HCT116 (cell line): Measurements from ENCODE around the gene GRIPAP1. TPM values are rescaled to one million over a fixed set of nuclear protein-coding genes. Genes with fewer than 3 reads are reported as not detected.

Experiments
- ATAC-seq: fragments of 200-7000 bp; cut with Tn5 transposase; 2 replicates; pipeline ENCODE4 v1.9.1; 2020; ENCODE audit warnings: mild to moderate bottlenecking, moderate library complexity
- BruUV-seq: library from RNA; stranded (reverse); fragments of 400-500 nt; replicated peaks from 2 replicates; lab custom pipeline; 2021; lab: Mats Ljungman, UMichigan
- CTCF ChIA-PET: fragments of 300-600 bp; sonication (Branson Sonifier 250); formaldehyde crosslinking; loops from one replicate; lab custom pipeline; 2021; ENCODE audit warnings: antibody characterized with exemption; lab: Charles Lee
- POLR2A ChIA-PET: fragments of 300-600, 350-600 bp; sonication (Branson Sonifier 250); formaldehyde crosslinking; loops from one replicate; lab custom pipeline; 2021; ENCODE audit warnings: antibody characterized with exemption; lab: Charles Lee
- RAD21 ChIA-PET, 2 experiments: fragments of 300-600 bp; sonication (Branson Sonifier 250); formaldehyde crosslinking; loops; one replicate each; lab custom pipeline; 2023; ENCODE audit warnings: low total read pairs in 2 of 2; ENCODE audit not compliant: uncharacterized antibody in 2 of 2, unreplicated experiment in 2 of 2, low non-redundant PET in 1 of 2; lab: Charles Lee
- DNase-seq: peaks from one replicate; pipeline ENCODE4 v3.0.0-alpha.2; 2010; ENCODE audit warnings: low read depth, low spot score
- H2AFZ ChIP-seq: fragments of 200-600 bp; shearing (Covaris generic), sonication (generic); 2 replicates; pipeline ENCODE4 v1.6.1; 2017; ENCODE audit warnings: low read depth, mixed run types, mixed read lengths, antibody characterized with exemption, low read length; ENCODE audit not compliant: poor library complexity, severe bottlenecking
- H3K27ac ChIP-seq: 2 replicates; pipeline ENCODE4 v1.5.1; 2012; ENCODE audit warnings: low read depth, low read length
- H3K27me3 ChIP-seq: fragments of 200-600 bp; sonication (generic); 2 replicates; pipeline ENCODE4 v1.6.1; 2016; ENCODE audit warnings: mixed run types, low read length, mixed read lengths; ENCODE audit not compliant: insufficient read depth
- H3K36me3 ChIP-seq, 2 experiments: fragments of 200-500 bp in 1 of 2; fragments of 200-600 bp in 1 of 2; sonication (Bioruptor generic) in 1 of 2; sonication (generic) in 1 of 2; 2 replicates each; pipeline versions ENCODE4 v1.5.1 to v1.6.1; 2014 to 2016; ENCODE audit warnings: low read length in 2 of 2, inconsistent platforms in 1 of 2, mixed read lengths in 1 of 2, mixed run types in 1 of 2; ENCODE audit not compliant: insufficient read depth in 2 of 2, control insufficient read depth in 1 of 2
- H3K4me1 ChIP-seq, 2 experiments: fragments of 200-600 bp in 1 of 2; sonication (generic) in 1 of 2; 2 replicates each; pipeline versions ENCODE4 v1.5.1 to v1.6.1; 2012 to 2017; ENCODE audit warnings: low read length in 2 of 2, inconsistent platforms in 1 of 2, mild to moderate bottlenecking in 1 of 2, mixed read lengths in 1 of 2, mixed run types in 1 of 2, moderate library complexity in 1 of 2; ENCODE audit not compliant: insufficient read depth in 2 of 2, control insufficient read depth in 1 of 2
- H3K4me2 ChIP-seq: fragments of 200-600 bp; sonication (generic); 2 replicates; pipeline ENCODE4 v1.6.1; 2017; ENCODE audit warnings: mixed run types, low read length, mixed read lengths
- H3K4me3 ChIP-seq, 2 experiments: fragments of 200-600 bp in 1 of 2; sonication (generic) in 1 of 2; replicated peaks in 1 of 2; 2 replicates each; pipeline ENCODE4 v1.5.1; 2011 to 2016; ENCODE audit warnings: low read length in 2 of 2, control low read depth in 1 of 2, low read depth in 1 of 2, mild to moderate bottlenecking in 1 of 2, mixed read lengths in 1 of 2, mixed run types in 1 of 2
- H3K79me2 ChIP-seq: fragments of 200-600 bp; sonication (generic); 2 replicates; pipeline ENCODE4 v1.6.1; 2017; ENCODE audit warnings: mild to moderate bottlenecking, mixed run types, low read length, moderate library complexity, mixed read lengths; ENCODE audit not compliant: insufficient read depth
- H3K9ac ChIP-seq: fragments of 200-600 bp; sonication (generic); 2 replicates; pipeline ENCODE4 v1.6.1; 2016; ENCODE audit warnings: low read length, mixed read lengths
- H3K9me2 ChIP-seq: fragments of 200-600 bp; sonication (generic), shearing (Covaris generic); 2 replicates; pipeline ENCODE4 v1.6.1; 2017; ENCODE audit warnings: mixed run types, mild to moderate bottlenecking, moderate library complexity; ENCODE audit not compliant: insufficient read depth
- H3K9me3 ChIP-seq, 2 experiments: fragments of 200-500 bp in 1 of 2; fragments of 200-600 bp in 1 of 2; sonication (Bioruptor generic) in 1 of 2; sonication (generic) in 1 of 2; 2 replicates each; pipeline ENCODE4 v1.6.1; 2014 to 2017; ENCODE audit warnings: low read length in 2 of 2, mixed read lengths in 2 of 2, inconsistent platforms in 1 of 2, low read depth in 1 of 2, mild to moderate bottlenecking in 1 of 2, mixed run types in 1 of 2, moderate library complexity in 1 of 2; ENCODE audit not compliant: control insufficient read depth in 1 of 2, insufficient read depth in 1 of 2
- H4K20me1 ChIP-seq: fragments of 200-600 bp; sonication (generic), shearing (Covaris generic); 2 replicates; pipeline ENCODE4 v1.6.1; 2017; ENCODE audit warnings: mixed run types, mild to moderate bottlenecking, moderate library complexity; ENCODE audit not compliant: insufficient read depth
- ELF1 ChIP-seq: IDR thresholded peaks from 2 replicates; pipeline ENCODE4 v1.6.1; 2012; ENCODE audit warnings: low read depth, borderline replicate concordance
- EZH2 ChIP-seq: fragments of 200-600 bp; sonication (generic); IDR thresholded peaks from 2 replicates; pipeline ENCODE4 v1.6.1; 2017; ENCODE audit warnings: antibody characterized with exemption, mixed run types
- POLR2AphosphoS5 ChIP-seq: IDR thresholded peaks from 2 replicates; pipeline ENCODE4 v1.6.1; 2011; ENCODE audit warnings: mild to moderate bottlenecking, low read depth, low read length, moderate library complexity
- YY1 ChIP-seq: IDR thresholded peaks from 2 replicates; pipeline ENCODE4 v1.6.1; 2011; ENCODE audit warnings: low read length, low read depth, moderate library complexity, mild to moderate bottlenecking; ENCODE audit not compliant: insufficient replicate concordance; ENCODE audit errors: extremely low read depth
- ZFX ChIP-seq: fragments of 450-650 bp; IDR thresholded peaks from 2 replicates; pipeline ENCODE4 v1.6.1; 2017
- ZNF274 ChIP-seq: fragments of 200-500 bp; sonication (Bioruptor generic); IDR thresholded peaks from 2 replicates; pipeline ENCODE4 v1.6.1; 2014; ENCODE audit warnings: mild to moderate bottlenecking, low read depth, low read length, inconsistent platforms
- intact Hi-C: fragments of 100-400 bp; cut with micrococcal nuclease; formaldehyde crosslinking; loops from 2 replicates; pipeline ENCODE4 v1.10.0; 2022
- total RNA-seq: library from RNA; stranded (reverse); gene quantifications from one replicate; pipeline ENCODE4 v1.2.1, GENCODE V29; 2021; ENCODE audit not compliant: unreplicated experiment
- TF ChIP-seq, protein P1 (sequence below): IDR thresholded peaks from 2 replicates; pipeline ENCODE4 v1.6.1; 2012
- TF ChIP-seq, protein P2 (sequence below): IDR thresholded peaks from 2 replicates; pipeline ENCODE4 v1.6.1; 2012
- TF ChIP-seq, protein P3 (sequence below), 3 experiments: fragments of 200-600 bp in 1 of 3; sonication (generic) in 1 of 3; IDR thresholded peaks in 2 of 3; conservative IDR thresholded peaks in 1 of 3; 2 replicates each; pipeline ENCODE4 v1.5.1; 2012 to 2017; ENCODE audit warnings: low read depth in 2 of 3, low read length in 2 of 3, antibody characterized with exemption in 1 of 3, borderline replicate concordance in 1 of 3, control low read depth in 1 of 3, mild to moderate bottlenecking in 1 of 3, mixed read lengths in 1 of 3, mixed run types in 1 of 3, moderate library complexity in 1 of 3; ENCODE audit not compliant: insufficient read depth in 1 of 3

The GRIPAP1 gene
- total RNA-seq, 1 experiment from 2014 or later = 39.4 TPM

DNA sequence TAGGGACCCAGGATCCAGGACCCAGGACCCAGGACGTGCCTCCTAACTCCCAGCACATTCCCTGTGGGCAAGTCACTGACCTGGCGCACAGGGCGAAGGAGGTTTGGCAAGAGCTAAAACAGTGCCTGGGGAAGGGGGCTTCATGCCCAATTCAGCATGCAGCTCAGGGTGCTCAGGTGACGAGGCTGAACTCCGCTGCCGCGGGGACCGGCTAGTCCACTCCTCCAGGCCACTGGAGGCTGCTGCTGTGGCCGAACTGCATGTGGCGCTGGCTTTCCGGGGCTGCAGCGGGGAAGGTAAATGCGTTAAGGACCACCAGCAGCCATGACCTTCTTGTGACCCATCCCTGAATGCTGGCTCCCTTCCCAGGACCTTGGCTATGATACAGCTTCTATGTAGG lies 78.3 kb downstream of the GRIPAP1 start:
- no peaks in the 10 kb centered on the region for H3K9me3 ChIP-seq

More for the DNA sequence above, 78.3 kb downstream of the GRIPAP1 start:
- Histone ChIP-seq H4K20me1 (no peaks in the 10 kb centered on the region), H3K79me2 (peaks cover 9% of the 10 kb centered on the region; the same call in 1 of the 2 replicates), H2AFZ (no peak overlapping the region), H3K27me3 (no peaks in the 10 kb centered on the region), H3K36me3 (peaks cover 0 to 7% of the 10 kb centered on the region in 2 experiments; a peak in 2 of 4 replicates), H3K9ac (no peak overlapping the region), H3K9me2 (no peaks in the 10 kb centered on the region), H3K4me3 (no peak overlapping the region), H3K27ac (no peak overlapping the region), H3K4me1 (peaks cover 3 to 11% of the 10 kb centered on the region in 2 experiments; a peak in 2 of 4 replicates), H3K4me2 (no peak overlapping the region)
- TF ChIP-seq, protein P1, sequence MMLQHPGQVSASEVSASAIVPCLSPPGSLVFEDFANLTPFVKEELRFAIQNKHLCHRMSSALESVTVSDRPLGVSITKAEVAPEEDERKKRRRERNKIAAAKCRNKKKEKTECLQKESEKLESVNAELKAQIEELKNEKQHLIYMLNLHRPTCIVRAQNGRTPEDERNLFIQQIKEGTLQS = no peak
- TF ChIP-seq, protein P2, sequence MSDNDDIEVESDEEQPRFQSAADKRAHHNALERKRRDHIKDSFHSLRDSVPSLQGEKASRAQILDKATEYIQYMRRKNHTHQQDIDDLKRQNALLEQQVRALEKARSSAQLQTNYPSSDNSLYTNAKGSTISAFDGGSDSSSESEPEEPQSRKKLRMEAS = no peak
- TF ChIP-seq ZFX (no peak), ELF1 (no peak), POLR2AphosphoS5 (no peak), YY1 (no peak), EZH2 (no peak), ZNF274 (no peak)
- TF ChIP-seq, protein P3, sequence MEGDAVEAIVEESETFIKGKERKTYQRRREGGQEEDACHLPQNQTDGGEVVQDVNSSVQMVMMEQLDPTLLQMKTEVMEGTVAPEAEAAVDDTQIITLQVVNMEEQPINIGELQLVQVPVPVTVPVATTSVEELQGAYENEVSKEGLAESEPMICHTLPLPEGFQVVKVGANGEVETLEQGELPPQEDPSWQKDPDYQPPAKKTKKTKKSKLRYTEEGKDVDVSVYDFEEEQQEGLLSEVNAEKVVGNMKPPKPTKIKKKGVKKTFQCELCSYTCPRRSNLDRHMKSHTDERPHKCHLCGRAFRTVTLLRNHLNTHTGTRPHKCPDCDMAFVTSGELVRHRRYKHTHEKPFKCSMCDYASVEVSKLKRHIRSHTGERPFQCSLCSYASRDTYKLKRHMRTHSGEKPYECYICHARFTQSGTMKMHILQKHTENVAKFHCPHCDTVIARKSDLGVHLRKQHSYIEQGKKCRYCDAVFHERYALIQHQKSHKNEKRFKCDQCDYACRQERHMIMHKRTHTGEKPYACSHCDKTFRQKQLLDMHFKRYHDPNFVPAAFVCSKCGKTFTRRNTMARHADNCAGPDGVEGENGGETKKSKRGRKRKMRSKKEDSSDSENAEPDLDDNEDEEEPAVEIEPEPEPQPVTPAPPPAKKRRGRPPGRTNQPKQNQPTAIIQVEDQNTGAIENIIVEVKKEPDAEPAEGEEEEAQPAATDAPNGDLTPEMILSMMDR (IDR thresholded peaks at IDR 0.05 in 2 of 3, conservative IDR thresholded peaks at IDR 0.05 in 1 of 3; ENCODE audit: borderline replicate concordance in 1 of 3, insufficient read depth in 1 of 3, low read depth in 2 of 3, low read length in 2 of 3) = no peak
- ATAC-seq = no peak
- ChIA-PET POLR2A (no interaction called here), RAD21 (no interaction called here), CTCF (no interaction called here)
- intact Hi-C loops = no loop called here
- no TSS peak for BruUV-seq
- no peak for DNase-seq

Other genes with a start within 250 kb of the GRIPAP1 start
- not detected for gene GLOD5, start 240.5 kb downstream of the GRIPAP1 start, total RNA-seq
- gene GATA1, start 215.7 kb downstream of the GRIPAP1 start, total RNA-seq = 0.34 TPM
- 79.9 TPM for gene HDAC6, start 200.2 kb downstream of the GRIPAP1 start, total RNA-seq
- gene ERAS, start 175.8 kb downstream of the GRIPAP1 start, total RNA-seq = not detected
- gene PCSK1N, start 166.7 kb downstream of the GRIPAP1 start, total RNA-seq = 0.22 TPM
- gene TIMM17B, start 104.5 kb downstream of the GRIPAP1 start, total RNA-seq = 41.7 TPM
- gene PQBP1, start 104.3 kb downstream of the GRIPAP1 start, total RNA-seq = 67.1 TPM
- gene SLC35A2, start 90.6 kb downstream of the GRIPAP1 start, total RNA-seq = 35.0 TPM
- gene PIM2, start 83.2 kb downstream of the GRIPAP1 start, total RNA-seq = 15.6 TPM
- gene OTUD5, start 44.7 kb downstream of the GRIPAP1 start, total RNA-seq = 42.6 TPM
- gene KCND1, start 30.4 kb downstream of the GRIPAP1 start, total RNA-seq = 5.5 TPM
- 17.1 TPM for gene TFE3, start 41.1 kb upstream of the GRIPAP1 start, total RNA-seq
- gene CCDC120, start 56.7 kb upstream of the GRIPAP1 start, total RNA-seq = 13.5 TPM
- 18.8 TPM for gene PRAF2, start 71.7 kb upstream of the GRIPAP1 start, total RNA-seq
- gene WDR45, start 77.6 kb upstream of the GRIPAP1 start, total RNA-seq = 41.7 TPM
- gene GPKOW, start 121.5 kb upstream of the GRIPAP1 start, total RNA-seq = 21.7 TPM
- 2.6 TPM for gene MAGIX, start 160.5 kb upstream of the GRIPAP1 start, total RNA-seq
- gene PLP2, start 169.6 kb upstream of the GRIPAP1 start, total RNA-seq = 207 TPM
- gene PRICKLE3, start 184.1 kb upstream of the GRIPAP1 start, total RNA-seq = 27.8 TPM
- gene SYP, start 197.9 kb upstream of the GRIPAP1 start, total RNA-seq = 1.2 TPM
- gene CACNA1F, start 231.1 kb upstream of the GRIPAP1 start, total RNA-seq = not detected
- gene CCDC22, start 233.2 kb upstream of the GRIPAP1 start, total RNA-seq = 10.4 TPM